ENCODE data around the gene CXCL11.
A peak's percentile ranks its signal among the peaks of the same experiment; 100 is the strongest.
"Not testable (repeated sequence)": the region's sequence is repeated elsewhere in the genome, so short reads cannot be mapped to it uniquely, and the experiment has no call there.

CXCL11 gene

DNA sequence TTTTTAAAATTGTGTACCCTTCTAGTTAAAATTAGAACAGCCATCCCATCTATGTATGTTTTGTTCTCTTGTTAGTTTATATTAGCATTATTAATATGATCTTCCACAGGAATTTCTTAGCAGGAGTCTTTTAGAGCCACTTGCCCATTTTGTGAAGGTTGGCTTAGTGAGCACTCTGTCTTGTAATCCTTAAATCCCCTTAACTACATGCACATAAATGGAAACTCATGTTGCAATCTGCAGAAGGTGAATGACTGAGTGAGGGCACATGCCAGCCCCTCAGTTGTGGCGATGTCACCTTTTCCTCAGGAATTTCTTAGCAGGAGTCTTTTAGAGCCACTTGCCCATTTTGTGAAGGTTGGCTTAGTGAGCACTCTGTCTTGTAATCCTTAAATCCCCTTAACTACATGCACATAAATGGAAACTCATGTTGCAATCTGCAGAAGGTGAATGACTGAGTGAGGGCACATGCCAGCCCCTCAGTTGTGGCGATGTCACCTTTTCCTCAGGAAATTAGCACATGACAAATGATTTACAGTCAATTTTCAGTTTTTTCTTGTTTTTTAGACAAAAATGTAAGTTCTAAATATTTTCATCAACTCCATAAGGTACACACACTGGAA, 37.2 kb downstream of the CXCL11 start:
- not testable (repeated sequence) for DNase-seq

DNA sequence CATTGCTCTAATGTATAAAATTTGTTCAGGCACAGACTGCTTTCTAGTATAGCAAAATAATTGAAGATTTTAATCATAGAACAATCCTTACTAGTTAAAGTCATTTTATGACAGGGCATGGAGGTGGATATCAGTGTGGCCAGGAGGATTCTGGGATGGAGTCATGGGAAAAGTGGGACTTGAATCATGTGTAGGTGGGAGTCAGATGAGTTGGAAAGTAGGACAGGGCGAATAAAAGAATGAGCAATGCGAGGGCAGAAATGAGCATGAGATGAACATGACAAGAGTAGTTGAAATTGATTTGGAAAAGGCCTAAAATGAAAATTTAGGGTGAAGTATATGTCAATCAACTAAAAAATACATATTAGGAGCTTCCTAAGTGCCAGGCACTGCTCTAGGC, 37.9 kb downstream of the CXCL11 start:
- no peak for DNase-seq

GRCh38 chr4:75997081-75997480, 38.8 kb downstream of the CXCL11 start:
- no peak for DNase-seq

GRCh38 chr4:75995727-75996126, 40.1 kb downstream of the CXCL11 start:
- peak; percentile 60 for DNase-seq

DNA sequence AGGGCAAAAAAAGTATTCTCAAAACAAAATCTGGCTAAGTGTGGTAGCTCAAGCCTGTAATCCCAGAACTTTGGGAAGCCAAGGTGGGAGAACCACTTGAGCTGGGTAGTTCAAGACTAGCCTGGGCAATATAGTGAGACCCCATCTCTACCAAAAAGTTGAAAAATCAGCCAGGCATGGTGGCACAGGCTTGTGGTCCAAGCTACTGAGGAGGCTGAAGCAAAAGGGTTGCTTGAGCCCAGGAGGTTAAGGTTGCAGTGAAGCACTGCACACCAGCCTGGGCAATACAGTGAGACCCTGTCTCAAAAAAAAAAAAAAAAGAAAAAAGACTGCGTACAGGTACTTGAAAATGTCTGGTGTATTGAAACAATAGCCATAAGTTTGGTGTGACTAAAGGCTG, 43.4 kb downstream of the CXCL11 start:
- no peak for DNase-seq

DNA sequence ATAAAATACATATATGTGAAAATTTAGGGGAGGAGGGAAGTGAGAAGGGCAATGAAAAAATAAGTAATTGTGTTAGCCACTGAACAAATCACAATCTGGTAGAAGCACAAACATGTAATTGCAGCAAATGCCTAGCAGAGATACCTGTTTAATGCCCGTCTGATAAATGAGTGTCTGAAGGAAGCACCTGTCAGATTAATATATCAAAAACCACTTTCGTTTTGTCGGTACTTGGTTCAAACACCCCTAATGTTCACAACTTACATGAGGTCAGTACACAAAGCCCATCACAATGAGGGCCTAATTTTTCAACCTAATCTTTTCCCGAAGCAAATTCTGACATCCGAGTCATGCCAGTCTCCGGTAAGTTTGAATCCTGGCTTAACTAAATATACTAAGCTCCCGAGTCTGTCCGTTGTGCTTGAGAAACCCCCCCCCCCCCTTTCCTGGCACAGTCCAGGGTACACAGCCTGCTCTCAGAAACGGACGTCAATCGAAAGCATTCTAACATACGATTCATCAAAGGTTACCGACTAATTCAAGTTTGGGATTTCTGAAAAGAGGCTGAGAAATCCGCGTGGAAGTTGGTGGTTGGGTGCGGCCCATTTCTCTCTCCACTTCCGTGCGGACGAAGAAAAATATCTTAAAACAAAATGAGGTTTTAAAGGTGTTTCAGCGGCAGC, 45.9 kb downstream of the CXCL11 start:
- no peak for DNase-seq

- no peak for DNase-seq
Measured at GRCh38 chr4:75985116-75985515, 50.8 kb downstream of the CXCL11 start.

Measured in RPMI8226 (cell line).